ENCODE results near the gene SECTM1. TPM values are rescaled to one million over a fixed set of nuclear protein-coding genes. Genes with fewer than 3 reads are reported as not detected.

The SECTM1 gene
- total and polyA plus RNA-seq, 9 of the 15 experiments (the other 6 are each of a cell fraction or from before 2014, with no cell fraction given): 0.11 to 0.46 (median 0.18) TPM; not detected in 6

GRCh38 chr17:82338858-82339633, 5.5 kb upstream of the SECTM1 start (continued):
- no peak for TF ChIP-seq BCLAF1 (IDR thresholded peaks at IDR 0.05; ENCODE audit: borderline replicate concordance in 1 of 2, control insufficient read depth in 1 of 2, low read depth in 2 of 2, low read length in 1 of 2)
- TF ChIP-seq LCOR (CRISPR knock-in tag; IDR thresholded peaks at IDR 0.05): no peak
- TF ChIP-seq TRIM25 (IDR thresholded peaks at IDR 0.05; ENCODE audit: borderline replicate concordance): no peak
- TF ChIP-seq TOE1 (IDR thresholded peaks at IDR 0.05; ENCODE audit: borderline replicate concordance): peak; percentile 78; the same call in 1 of the 2 replicates
- no peak for TF ChIP-seq TOE1 (CRISPR knock-in tag; IDR thresholded peaks at IDR 0.05; ENCODE audit: borderline replicate concordance, low read depth)
- TF ChIP-seq ZNF239 (CRISPR knock-in tag; IDR thresholded peaks at IDR 0.05): peak; percentile 54
- no peak for TF ChIP-seq CAMTA2 (CRISPR knock-in tag; conservative IDR thresholded peaks at IDR 0.05)
- TF ChIP-seq CGGBP1 (CRISPR knock-in tag; IDR thresholded peaks at IDR 0.05): no peak
- TF ChIP-seq CTBP1 (IDR thresholded peaks at IDR 0.05; ENCODE audit: borderline replicate concordance): peak; percentile 63; the same call in 1 of the 2 replicates
- TF ChIP-seq, protein P1, sequence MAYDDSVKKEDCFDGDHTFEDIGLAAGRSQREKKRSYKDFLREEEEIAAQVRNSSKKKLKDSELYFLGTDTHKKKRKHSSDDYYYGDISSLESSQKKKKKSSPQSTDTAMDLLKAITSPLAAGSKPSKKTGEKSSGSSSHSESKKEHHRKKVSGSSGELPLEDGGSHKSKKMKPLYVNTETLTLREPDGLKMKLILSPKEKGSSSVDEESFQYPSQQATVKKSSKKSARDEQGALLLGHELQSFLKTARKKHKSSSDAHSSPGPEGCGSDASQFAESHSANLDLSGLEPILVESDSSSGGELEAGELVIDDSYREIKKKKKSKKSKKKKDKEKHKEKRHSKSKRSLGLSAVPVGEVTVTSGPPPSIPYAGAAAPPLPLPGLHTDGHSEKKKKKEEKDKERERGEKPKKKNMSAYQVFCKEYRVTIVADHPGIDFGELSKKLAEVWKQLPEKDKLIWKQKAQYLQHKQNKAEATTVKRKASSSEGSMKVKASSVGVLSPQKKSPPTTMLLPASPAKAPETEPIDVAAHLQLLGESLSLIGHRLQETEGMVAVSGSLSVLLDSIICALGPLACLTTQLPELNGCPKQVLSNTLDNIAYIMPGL (CRISPR knock-in tag; IDR thresholded peaks at IDR 0.05): no peak
- TF ChIP-seq ZBTB9 (CRISPR knock-in tag; IDR thresholded peaks at IDR 0.05): peak; percentile 99
- TF ChIP-seq CREB5 (CRISPR knock-in tag; IDR thresholded peaks at IDR 0.05): no peak
- TF ChIP-seq DDX20 (tag; IDR thresholded peaks at IDR 0.05; ENCODE audit: low read depth): no peak
- no peak for TF ChIP-seq CBX8 (IDR thresholded peaks at IDR 0.05; ENCODE audit: borderline replicate concordance, extremely low read depth, low read depth, low read length, poor library complexity, severe bottlenecking)
- TF ChIP-seq MBD2 (IDR thresholded peaks at IDR 0.05; ENCODE audit: borderline replicate concordance, low read depth): 0 out of 2 replicates have a peak, but pooled peaks have one; percentile 48
- no peak for TF ChIP-seq RHOXF2B (CRISPR knock-in tag; conservative IDR thresholded peaks at IDR 0.05)
